Activated T-cell treated with anti-CD3 and anti-CD28 coated beads for 24 hours (primary cell): ENCODE results near the gene PHACTR3.

Experiments used
- DNase-seq: peaks from one replicate; pipeline ENCODE4 v3.0.0-alpha.2; 2020; ENCODE audit warnings: low read depth

PHACTR3 gene

GRCh38 chr20:59802471-59803221, 198.3 kb downstream of the PHACTR3 start:
- DNase-seq = no peak

GRCh38 chr20:59804347-59804746, 200.0 kb downstream of the PHACTR3 start:
- no peak for DNase-seq

- no peak for DNase-seq
Measured at GRCh38 chr20:59804871-59805665, 200.7 kb downstream of the PHACTR3 start.

GRCh38 chr20:59805786-59806577, 201.6 kb downstream of the PHACTR3 start:
- no peak for DNase-seq

GRCh38 chr20:59806578-59806975, 202.2 kb downstream of the PHACTR3 start:
- no peak for DNase-seq

- DNase-seq = no peak
Measured at GRCh38 chr20:59807909-59808728, 203.8 kb downstream of the PHACTR3 start.

GRCh38 chr20:59808729-59809381, 204.5 kb downstream of the PHACTR3 start:
- DNase-seq = no peak

GRCh38 chr20:59809630-59810448, 205.5 kb downstream of the PHACTR3 start:
- DNase-seq = no peak

- DNase-seq = no peak
Measured at GRCh38 chr20:59810449-59811187, 206.3 kb downstream of the PHACTR3 start.

- no peak for DNase-seq
Measured at GRCh38 chr20:59811681-59812171, 207.4 kb downstream of the PHACTR3 start.

- no peak for DNase-seq
Measured at GRCh38 chr20:59812286-59813125, 208.2 kb downstream of the PHACTR3 start.

- no peak for DNase-seq
Measured at GRCh38 chr20:59813126-59813947, 209.0 kb downstream of the PHACTR3 start.

- DNase-seq = no peak
Measured at GRCh38 chr20:59813948-59814839, 209.9 kb downstream of the PHACTR3 start.

- no peak for DNase-seq
Measured at GRCh38 chr20:59814840-59815340, 210.6 kb downstream of the PHACTR3 start.

GRCh38 chr20:59816146-59816738, 211.9 kb downstream of the PHACTR3 start:
- no peak for DNase-seq

- DNase-seq = no peak
Measured at GRCh38 chr20:59817406-59817805, 213.1 kb downstream of the PHACTR3 start.
